GM13977 (cell line): ENCODE measurements around the gene MMP15.
"Not testable (repeated sequence)": the region's sequence is repeated elsewhere in the genome, so short reads cannot be mapped to it uniquely, and the experiment has no call there.

ENCODE experiments used
- DNase-seq: peaks from one replicate; pipeline ENCODE4 v3.0.0; 2012; ENCODE audit warnings: low spot score
- in situ Hi-C: fragments of 300-500 bp; cut with MboI; formaldehyde crosslinking; loops from one replicate; pipeline ENCODE4 v1.12.0; 2022; ENCODE audit warnings: low sequenced_read_pairs, low pct_unique_long_range_greater_than_20kb, mixed read lengths, inconsistent platforms; ENCODE audit not compliant: unreplicated experiment
- TF ChIP-seq, protein P1 (sequence below): IDR thresholded peaks from 2 replicates; pipeline ENCODE4 v1.5.1; 2012; ENCODE audit warnings: mild to moderate bottlenecking, control low read depth; ENCODE audit not compliant: insufficient read depth; ENCODE audit errors: extremely low read depth, missing control alignments

The MMP15 gene

DNA sequence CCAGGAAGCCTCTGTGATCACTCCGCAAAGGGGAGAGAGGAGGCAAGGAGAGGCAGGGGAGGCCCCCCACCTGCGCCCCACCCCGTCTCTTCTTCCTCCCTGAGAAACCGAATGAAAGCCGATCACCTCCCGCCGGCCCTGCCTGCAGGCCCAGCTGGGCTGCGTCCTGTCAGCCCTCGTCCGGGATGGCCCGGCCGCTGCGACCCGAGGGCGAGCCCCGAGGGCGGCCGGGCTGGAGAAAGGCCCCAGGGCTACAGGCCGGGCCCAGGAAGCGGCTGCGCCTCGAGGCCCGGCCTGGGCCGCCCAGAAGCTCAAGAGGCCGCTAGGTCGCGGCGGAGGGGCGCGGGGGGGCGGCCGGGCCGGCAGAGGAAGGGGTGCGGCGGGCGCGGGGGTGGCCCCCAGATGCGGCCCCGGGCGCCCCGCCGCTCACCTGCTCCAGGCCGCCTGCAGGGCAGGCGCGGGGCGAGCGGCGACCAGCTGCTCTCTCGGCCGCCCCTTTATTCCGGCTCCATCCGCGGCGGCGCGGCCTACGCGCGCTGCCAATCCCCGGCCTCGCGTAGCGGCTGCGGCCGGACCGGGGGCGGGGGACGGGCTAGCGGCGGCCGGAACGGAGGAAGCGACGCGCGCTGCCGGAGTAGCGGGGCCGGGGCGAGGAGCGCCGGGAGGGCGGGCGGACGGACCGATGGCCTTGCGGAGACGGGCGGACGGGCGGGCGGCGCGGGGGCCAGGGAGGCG is 25.4 kb upstream of the MMP15 start, which contains the start of gene ZNF319:
Gene ZNF319 (minus strand): TSS at position 702 of the 735 bp plus-strand sequence. CDS start 2,407 bp downstream, outside the sequence.
- TF ChIP-seq, protein P1, sequence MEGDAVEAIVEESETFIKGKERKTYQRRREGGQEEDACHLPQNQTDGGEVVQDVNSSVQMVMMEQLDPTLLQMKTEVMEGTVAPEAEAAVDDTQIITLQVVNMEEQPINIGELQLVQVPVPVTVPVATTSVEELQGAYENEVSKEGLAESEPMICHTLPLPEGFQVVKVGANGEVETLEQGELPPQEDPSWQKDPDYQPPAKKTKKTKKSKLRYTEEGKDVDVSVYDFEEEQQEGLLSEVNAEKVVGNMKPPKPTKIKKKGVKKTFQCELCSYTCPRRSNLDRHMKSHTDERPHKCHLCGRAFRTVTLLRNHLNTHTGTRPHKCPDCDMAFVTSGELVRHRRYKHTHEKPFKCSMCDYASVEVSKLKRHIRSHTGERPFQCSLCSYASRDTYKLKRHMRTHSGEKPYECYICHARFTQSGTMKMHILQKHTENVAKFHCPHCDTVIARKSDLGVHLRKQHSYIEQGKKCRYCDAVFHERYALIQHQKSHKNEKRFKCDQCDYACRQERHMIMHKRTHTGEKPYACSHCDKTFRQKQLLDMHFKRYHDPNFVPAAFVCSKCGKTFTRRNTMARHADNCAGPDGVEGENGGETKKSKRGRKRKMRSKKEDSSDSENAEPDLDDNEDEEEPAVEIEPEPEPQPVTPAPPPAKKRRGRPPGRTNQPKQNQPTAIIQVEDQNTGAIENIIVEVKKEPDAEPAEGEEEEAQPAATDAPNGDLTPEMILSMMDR: no peak
- in situ Hi-C loops: loop anchor here (10.0 to 25.0 kb wide), 2 partner anchors 105 to 312 kb away; no protein-coding TSS in a partner anchor
- DNase-seq: no peak

- TF ChIP-seq, protein P1: peak; percentile 79
- peak; percentile 99 for DNase-seq
- in situ Hi-C loops: loop anchor here (10.0 to 25.0 kb wide), 2 partner anchors 106 to 311 kb away; no protein-coding TSS in a partner anchor
Observed at GRCh38 chr16:58000706-58001676, 24.6 kb upstream of the MMP15 start, which contains the start of gene USB1. USB1 (plus strand) TSS chr16:58001407; CDS start chr16:58001484, 77 bp downstream.

DNA sequence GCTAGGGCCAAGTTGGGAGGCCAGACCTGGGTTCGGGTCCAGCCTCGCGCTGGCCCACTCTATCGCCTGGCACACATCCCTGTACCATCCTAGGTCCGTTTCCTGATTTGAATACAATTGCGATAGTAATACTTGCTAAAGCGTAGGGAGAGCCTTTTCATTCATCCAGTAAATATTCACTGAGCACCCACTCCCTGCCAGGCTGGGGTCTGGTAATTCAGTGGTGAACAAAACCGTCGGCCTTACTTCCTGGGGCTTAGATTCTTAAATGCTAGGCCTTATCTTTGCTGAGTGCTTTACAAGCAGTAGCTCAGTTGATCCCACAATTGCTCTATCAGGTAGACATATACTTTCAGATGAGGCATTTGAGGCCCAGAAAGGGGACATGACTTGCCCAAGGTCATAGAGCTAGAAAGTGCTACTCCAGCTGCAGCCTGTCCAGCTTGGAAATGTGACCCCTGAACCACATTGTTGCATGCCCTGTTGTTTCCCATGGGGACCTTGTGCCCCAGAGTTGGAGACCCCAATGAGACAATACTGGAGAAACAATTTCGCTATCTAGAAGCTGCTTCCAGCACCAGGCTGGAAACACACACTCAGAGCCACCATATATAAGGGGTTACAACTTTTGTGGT is 23.7 kb upstream of the MMP15 start:
- in situ Hi-C loops: loop anchor here (10.0 to 25.0 kb wide), 2 partner anchors 107 to 310 kb away; no protein-coding TSS in a partner anchor

DNA sequence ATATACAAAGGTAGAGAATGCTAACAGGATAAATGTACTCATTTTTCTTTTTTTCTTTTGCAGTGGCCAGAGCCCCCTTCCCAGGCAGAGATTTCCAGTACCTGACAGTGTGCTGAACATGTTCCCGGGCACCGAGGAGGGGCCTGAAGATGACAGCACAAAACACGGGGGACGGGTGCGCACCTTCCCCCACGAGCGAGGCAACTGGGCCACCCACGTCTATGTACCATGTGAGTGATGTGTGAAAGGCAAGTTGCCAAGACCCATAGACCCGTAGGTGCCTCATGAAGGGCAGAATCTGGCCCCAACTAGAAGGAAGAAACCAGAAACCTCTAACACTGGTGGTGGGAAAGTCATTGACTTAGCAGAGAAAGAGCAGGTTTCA is 23.1 kb upstream of the MMP15 start:
- TF ChIP-seq, protein P1: no peak
- in situ Hi-C loops: loop anchor here (10.0 to 25.0 kb wide), 2 partner anchors 108 to 310 kb away; no protein-coding TSS in a partner anchor
- DNase-seq: no peak

More for the DNA sequence above, 23.7 kb upstream of the MMP15 start:
- TF ChIP-seq, protein P1: no peak
- no peak for DNase-seq

- no peak for DNase-seq
- in situ Hi-C loops: loop anchor here (10.0 to 25.0 kb wide), 2 partner anchors 108 to 309 kb away; no protein-coding TSS in a partner anchor
Observed at GRCh38 chr16:58002936-58003335, 22.6 kb upstream of the MMP15 start.

DNA sequence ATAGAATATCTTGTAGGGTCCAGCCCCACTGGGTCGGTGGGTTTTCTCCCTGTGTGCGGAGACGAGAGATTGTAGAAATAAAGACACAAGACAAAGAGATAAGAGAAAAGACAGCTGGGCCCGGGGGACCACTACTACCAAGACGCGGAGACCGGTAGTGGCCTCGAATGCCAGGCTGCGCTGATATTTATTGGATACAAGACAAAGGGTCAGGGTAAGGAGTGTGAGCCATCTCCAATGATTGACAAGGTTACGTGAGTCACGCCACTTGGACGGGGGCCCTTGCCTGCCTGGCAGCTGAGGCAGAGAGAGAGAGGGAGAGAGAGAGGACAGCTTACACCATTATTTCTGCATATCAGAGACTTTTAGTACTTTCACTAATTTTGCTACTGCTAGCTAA is 20.8 kb upstream of the MMP15 start:
- DNase-seq: not testable (repeated sequence)
- in situ Hi-C loops: loop anchor here (10.0 to 25.0 kb wide), 2 partner anchors 110 to 308 kb away; no protein-coding TSS in a partner anchor

More at GRCh38 chr16:58002936-58003335, 22.6 kb upstream of the MMP15 start:
- TF ChIP-seq, protein P1: no peak
